ENCODE data around the gene TBC1D5. TPM values are rescaled to one million over a fixed set of nuclear protein-coding genes. Genes with fewer than 3 reads are reported as not detected.
"Not testable (repeated sequence)": the region's sequence is repeated elsewhere in the genome, so short reads cannot be mapped to it uniquely, and the experiment has no call there.

The TBC1D5 gene
- polyA plus RNA-seq, 3 donors, result 49.9 to 51.9 (median 51.5) TPM

DNA sequence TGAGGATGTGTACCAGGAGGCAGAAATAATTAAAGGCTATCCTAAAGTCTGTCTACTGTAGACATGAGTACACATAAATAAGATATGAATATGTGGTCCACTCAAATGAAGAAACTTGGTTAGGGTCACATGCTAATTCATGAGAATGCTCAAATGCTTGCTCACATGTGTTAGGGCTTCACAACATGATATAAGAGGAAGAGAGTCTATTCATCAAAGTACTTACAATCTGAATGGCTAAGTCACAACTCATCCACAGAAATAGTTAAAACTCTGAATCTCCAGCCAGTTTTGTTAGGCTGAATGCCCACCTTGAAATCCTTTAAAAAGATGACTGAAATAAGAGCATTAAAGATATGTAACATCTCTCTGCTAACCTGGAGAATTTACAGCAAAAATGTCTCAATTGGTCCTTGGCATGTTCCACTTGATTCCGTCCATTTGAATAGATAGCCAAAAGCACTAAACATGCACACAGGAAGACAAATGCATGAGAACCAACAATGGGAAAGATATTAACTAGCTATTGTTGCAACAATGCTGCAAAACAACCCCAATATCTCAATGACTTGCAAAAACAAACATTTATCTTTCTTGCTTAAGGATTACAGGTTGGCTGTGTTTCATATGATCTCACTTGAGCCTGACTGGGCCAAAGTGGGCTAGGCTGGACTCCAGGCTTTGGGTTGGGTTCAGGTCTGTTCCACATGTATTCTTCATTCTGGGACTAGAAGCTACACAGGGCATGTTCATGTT lies 10.6 kb upstream of the TBC1D5 start:
- no peak for DNase-seq (ENCODE audit: extremely low read depth in 1 of 11, low read depth in 9 of 11, low spot score in 4 of 11)

DNA sequence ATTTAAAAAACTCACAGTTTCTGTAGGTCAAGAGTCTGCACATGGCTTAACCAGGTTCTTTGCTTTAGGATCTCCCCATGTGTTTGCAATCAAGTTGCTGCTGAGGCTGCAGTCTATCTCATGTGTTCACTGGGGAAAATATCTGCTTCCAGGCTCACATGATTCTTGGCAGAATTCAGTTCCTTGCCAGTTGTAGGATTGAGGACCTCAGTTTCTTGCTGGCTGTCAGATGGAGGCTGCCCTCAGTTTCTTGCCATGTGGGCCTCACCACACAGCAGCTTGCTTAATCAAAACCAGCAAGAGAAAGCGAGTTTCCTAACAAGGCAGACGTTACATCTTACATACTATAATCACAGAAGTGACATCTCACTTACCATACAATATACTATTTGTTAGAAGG lies 10.0 kb upstream of the TBC1D5 start:
- no peak for DNase-seq (ENCODE audit: extremely low read depth in 1 of 11, low read depth in 9 of 11, low spot score in 4 of 11)

DNA sequence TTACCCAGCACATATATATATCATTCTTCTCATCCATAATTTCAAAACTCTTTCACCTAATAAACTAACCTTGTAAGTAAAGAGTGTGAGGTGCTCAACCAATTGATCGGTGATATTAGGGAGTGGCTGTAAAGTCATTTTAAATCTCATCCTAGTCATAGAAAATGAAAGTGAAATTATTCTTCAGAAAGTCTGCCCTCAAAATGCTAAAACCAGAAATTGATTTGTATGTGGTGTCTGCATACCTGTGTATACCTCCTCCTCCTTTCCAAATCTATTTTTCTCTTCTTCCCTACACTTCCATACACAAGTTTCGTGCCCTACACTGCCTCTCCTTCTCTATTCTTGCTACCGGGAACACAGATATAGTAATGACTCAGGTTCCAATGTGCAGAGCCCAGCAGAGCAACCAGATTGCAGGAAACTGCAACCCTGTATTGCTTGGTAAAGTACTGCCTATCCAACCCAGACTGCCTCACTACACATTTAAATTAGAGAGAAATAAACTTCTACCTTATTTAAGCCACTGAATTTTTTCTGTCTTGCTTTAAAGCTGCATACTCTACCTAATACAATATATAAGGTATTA lies 7.4 kb upstream of the TBC1D5 start:
- no peak for DNase-seq (ENCODE audit: extremely low read depth in 1 of 11, low read depth in 9 of 11, low spot score in 4 of 11)

DNA sequence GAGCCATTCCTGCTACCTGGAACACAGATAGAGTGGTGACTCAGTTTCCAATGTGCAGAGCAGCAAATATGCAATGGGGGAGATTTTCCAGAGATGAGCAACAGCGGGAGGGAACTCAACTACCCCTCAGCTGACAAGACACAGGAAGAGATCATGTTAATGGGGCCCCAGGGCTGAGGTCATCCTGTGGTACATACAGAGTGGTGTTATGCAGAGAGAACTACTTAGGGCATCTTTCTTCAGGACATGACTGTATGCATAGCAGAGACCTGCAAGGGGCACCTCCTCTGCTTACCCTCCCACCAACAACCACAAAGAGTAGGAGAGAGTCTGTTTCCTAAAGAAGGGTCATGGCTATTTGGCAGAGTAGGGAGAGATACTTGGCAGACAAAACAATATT lies 6.8 kb upstream of the TBC1D5 start:
- no peak for DNase-seq (ENCODE audit: extremely low read depth in 1 of 11, low read depth in 9 of 11, low spot score in 4 of 11)

DNA sequence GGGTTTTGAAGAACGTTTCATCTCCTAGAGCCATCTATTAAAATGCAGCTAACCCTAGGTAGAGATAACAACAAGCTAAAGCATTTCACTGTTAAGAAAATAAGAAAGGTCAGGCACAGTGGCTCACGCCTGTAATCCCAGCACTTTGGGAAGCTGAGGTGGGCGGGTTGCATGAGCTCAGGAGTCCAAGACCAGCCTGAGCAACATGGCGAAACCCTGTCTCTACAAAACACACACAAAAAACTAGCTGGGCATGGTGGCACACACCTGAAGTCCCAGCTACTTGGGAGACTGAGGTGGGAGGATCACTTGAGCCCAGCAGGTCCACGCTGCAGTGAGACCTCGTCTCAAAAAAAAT lies 5.4 kb upstream of the TBC1D5 start:
- no peak for DNase-seq (ENCODE audit: extremely low read depth in 1 of 11, low read depth in 9 of 11, low spot score in 4 of 11)

DNA sequence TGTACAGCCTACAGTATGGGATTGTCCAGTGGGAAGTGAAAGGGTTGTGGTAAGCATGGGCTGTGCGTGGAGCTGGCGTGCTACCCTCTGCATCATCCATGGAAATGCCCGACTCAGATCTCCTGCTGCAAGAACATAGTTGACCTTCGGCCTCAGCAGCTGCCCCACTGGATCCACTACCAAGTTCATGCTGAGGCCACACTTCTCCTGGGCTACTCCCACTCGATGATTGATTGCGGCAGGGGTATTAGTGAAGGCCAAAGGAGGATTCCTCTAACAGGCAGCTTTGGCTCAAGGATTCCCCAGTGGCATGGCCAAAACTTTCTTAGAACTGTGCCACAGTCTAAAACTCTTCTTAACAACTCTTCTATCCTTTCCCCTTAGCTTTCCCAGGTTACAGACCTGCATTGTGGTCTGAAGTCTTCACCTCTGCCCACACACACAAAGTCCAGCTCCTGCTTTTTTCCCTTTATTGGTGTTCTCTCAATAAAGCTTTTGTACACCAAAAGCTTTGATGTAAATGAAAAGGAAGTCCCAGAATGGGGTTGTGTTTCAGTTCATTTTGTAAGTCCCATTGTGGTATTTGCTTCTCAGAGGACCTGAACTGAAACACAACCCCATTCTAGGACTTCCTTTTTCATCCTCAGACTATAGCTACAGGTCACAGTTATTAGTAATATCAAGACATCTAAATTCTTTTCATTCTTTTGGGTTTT lies 4.9 kb upstream of the TBC1D5 start:
- DNase-seq (ENCODE audit: extremely low read depth in 1 of 11, low read depth in 9 of 11, low spot score in 4 of 11), result peak in 1 of 11 donors; percentile 8

DNA sequence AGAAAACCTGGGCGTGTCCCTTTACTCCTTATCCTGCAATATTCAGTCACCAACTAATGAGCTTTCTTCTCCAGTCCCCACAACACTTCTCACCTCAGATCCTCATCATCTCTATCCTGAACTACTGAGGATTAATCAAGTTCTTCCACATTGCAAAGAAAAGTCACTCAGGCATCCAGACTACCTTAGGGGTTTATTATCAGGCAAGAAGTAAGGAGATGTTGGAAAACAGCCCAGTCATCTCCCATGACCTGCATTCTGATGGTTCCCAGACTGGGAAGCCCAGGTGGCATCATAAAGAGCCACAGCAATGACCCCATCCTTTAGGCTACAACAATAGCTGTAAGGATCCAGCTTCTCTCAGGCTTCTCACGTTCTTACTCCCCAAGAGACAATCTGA lies 3.5 kb upstream of the TBC1D5 start:
- no peak for DNase-seq (ENCODE audit: extremely low read depth in 1 of 11, low read depth in 9 of 11, low spot score in 4 of 11)

DNA sequence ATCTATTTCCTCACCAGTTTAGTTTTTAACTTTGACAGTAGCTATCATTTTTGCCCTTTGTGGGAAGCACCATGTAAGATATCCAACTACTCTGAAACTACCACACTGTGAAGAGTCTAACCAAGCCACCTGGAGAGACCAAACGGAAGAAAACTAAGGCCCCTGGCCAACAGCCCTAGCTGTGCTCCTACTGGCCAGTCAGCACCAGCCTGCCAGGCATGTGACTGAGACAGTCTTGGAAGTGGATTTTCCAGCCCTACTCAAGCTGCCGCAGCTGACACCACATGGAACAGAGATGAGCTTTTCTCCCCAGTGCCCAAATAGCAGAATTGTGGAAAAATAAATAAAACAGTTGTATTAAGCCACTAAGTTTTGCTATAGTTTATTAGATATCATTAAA lies 2.9 kb upstream of the TBC1D5 start:
- no peak for DNase-seq (ENCODE audit: extremely low read depth in 1 of 11, low read depth in 9 of 11, low spot score in 4 of 11)

DNA sequence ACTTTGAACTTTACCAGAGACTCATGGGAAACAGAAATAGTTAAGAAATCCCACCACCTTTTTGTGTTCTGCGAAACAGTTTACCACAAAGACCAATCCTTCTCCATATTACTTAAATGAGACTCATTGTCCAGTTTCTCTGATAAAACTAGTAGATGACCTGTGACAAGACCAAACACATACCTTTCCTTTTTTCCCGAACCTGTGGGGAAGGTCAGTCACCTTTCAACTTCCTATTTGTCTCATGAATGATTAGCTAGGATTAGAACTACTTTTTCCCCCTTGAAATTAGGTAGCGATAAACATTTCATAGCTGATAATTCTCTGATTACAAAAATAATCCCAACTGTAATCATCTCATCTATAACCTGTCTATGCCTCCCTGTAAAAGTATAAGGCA lies 2.3 kb upstream of the TBC1D5 start:
- no peak for DNase-seq (ENCODE audit: extremely low read depth in 1 of 11, low read depth in 9 of 11, low spot score in 4 of 11)

DNA sequence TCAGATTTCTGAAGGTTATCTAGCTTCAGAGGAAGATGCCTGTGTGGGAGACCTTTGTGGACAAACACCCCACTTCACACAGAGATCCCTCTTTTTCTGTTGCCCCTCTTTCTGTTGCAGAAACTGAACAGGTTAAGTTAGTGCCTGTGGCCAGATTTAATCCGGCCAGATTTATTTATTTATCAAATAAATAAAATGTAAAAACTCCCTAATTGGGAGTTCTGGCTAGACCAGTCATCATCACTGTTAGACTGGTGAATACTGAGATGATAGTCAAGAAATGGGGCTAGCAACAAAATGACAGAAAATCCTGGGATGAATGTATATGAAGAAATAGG lies 1.2 kb upstream of the TBC1D5 start:
- no peak for DNase-seq (ENCODE audit: extremely low read depth in 1 of 11, low read depth in 9 of 11, low spot score in 4 of 11)

DNA sequence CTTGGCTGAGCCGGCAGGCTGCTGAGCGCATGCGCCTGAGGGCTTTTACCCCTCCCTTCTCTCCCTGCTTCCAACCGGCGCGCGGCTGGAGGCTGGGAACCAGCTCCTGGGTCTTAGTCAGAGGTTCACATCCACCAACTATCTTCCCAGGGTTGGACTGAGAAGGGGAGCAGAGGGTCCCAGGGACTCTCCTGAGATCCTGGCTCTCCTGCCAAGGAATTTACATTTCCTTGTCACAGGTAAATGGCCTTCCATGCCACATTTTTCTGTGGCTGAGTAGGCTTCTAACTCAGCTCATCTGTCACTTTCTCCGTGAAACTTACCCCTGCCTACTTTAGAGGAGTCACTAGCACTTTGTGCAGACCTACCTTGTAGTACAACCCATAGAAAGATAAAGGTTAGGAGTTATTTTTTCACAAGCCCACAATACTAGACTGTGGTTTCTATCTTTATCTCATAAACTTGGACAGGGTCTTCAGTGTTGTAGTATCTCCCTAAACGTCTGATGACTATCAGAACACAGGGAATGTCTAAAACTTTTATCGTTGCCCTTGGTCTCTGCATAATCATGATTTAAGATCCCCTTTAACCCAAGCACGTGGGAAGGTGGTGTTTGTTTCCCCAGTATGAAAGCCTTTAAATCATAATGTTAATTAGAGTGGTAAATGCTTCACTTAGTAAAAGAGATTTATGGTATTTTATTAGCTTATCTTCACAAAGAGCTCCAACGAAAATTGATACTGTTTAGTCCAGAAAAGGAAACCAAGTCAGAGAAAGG lies 638 bp upstream of the TBC1D5 start:
- peak in 8 of 11 donors; percentile 16 to 92 (median 42) for DNase-seq (ENCODE audit: extremely low read depth in 1 of 11, low read depth in 9 of 11, low spot score in 4 of 11)

DNA sequence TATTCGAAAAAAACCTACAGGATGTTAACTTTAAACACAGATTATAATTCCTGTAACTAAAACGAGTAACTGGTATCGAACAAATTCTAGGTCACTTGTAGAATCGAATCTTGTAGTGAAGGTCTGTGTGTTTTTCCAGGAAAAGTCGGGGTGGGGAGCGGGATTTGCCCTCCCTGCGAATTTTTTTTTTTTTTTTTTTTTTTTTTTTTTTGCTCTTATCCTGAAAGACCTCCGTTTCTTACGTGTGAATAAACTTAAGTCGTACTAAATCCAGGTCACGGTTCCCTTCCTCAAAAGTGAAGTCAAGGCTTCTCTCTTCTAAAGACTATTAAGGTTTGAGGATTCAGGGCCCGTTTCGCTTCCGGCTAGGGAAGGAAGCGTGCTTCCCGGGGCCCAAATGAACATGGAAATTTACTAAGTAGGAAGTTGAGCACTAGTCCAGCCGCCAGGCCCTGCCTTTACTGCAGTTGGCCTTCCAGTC lies 770 bp downstream of the TBC1D5 start:
- DNase-seq (ENCODE audit: extremely low read depth in 1 of 11, low read depth in 9 of 11, low spot score in 4 of 11), result peak in 5 of 11 donors; percentile 2 to 61 (median 44)

DNA sequence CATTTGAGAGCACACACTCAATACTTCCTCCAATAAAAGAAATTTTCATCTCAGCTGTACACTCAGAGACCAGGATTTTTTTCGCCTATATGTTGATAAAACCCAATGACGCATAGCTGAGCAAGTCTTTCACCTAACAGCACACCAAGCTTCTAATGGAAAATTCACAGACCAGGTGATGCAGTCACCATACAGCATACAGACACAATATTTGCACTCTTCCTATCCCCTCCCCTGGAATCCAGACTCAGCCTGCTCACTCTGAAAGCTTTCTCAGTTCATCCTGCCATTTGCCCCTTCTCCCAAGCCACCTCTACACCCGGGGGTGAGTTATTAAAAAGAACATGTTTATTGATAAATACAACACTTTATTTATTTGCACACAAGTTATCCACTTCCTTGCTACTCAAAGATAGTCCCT lies 1.7 kb downstream of the TBC1D5 start:
- no peak for DNase-seq (ENCODE audit: extremely low read depth in 1 of 11, low read depth in 9 of 11, low spot score in 4 of 11)

DNA sequence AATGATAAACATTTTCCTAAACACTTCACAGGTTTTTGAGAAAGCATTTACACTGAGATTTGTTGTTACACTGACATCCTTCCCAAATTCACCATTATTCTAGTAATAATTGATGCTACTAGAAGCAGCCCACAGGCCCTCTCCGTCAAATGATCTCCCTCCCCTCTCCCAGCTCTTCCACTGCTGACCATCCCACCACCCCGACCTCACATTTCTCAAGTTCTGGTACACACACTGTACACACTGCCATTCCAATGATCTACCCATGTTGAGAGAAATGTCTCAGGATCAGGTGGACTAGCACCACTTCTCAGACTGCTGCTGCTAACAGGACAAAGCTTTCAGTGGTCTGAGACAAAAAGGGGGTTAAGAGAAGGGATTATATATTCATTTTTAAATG lies 3.5 kb downstream of the TBC1D5 start:
- DNase-seq (ENCODE audit: extremely low read depth in 1 of 11, low read depth in 9 of 11, low spot score in 4 of 11), result no peak

DNA sequence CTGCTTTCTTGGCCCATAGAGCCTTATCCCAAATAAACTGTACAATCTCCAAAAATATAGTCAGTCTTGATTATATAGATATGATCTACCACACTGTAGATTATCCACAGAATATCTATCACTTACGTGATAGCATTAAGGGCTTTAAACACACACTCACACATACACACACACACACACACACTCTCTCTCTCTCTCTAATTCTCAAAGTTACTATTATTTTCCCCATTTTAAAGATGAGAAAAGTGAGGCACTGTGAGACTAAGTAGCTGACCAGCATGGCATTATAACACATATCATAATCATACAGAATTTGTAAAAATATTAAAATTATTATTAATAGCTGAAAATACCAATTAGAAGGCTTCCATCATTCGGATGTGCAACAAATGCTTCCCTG lies 4.2 kb downstream of the TBC1D5 start:
- no peak for DNase-seq (ENCODE audit: extremely low read depth in 1 of 11, low read depth in 9 of 11, low spot score in 4 of 11)

DNA sequence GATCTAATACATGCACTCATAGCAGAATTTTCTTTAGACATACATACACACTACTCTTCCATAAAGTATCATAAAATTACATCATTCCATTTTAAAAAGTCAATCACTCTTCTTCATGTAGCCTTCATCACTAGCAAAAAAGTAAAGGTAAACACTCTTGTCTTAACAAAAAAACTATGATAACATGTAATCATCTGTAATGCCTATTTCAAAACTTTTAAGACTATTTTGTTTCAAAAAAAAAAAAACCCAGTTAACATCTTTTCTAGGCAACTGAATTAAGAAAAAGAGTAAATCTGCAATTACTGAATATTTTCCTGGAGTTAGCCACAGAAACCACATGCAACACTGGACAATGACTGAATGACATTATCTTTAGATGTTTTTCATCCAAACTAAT lies 4.8 kb downstream of the TBC1D5 start:
- DNase-seq (ENCODE audit: extremely low read depth in 1 of 11, low read depth in 9 of 11, low spot score in 4 of 11), result no peak

DNA sequence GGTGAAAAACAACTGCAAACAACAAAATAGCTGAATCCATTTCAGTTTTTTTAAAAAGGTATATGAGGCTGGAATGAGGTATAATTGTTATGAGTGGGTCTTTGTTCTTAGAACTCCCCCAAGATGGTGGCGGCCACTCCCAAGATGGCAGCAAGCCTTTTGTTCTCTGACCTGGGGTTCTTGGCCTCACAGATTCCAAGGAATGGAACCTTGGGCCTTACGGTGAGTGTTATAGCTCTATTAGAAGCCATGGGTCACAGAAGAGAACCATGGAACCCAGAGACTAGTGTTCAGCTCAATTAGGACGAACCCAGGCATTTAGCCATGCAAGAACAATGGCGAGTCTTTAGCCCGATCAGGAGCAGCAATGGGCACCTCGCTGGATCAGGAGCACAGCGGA lies 7.1 kb downstream of the TBC1D5 start:
- DNase-seq (ENCODE audit: extremely low read depth in 1 of 11, low read depth in 9 of 11, low spot score in 4 of 11), result not testable (repeated sequence)

DNA sequence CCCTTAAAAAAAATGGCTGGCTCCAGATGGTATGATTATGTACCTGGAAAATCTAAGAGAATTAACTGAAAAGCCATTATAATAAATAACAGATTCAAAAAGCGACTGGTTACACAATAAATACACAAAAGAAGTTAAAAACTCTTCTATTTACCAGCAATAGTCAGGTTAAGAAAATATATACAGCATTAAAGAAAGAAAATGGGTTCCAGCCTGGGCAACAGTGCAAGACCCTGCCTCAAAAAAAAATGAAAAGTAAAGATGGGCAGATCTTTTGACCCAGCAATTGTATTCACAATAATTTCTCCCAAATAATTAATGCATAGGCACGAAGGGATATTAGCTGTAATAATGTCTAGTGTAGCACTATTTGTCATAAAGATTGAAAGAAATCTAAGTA lies 8.7 kb downstream of the TBC1D5 start:
- no peak for DNase-seq (ENCODE audit: extremely low read depth in 1 of 11, low read depth in 9 of 11, low spot score in 4 of 11)

DNA sequence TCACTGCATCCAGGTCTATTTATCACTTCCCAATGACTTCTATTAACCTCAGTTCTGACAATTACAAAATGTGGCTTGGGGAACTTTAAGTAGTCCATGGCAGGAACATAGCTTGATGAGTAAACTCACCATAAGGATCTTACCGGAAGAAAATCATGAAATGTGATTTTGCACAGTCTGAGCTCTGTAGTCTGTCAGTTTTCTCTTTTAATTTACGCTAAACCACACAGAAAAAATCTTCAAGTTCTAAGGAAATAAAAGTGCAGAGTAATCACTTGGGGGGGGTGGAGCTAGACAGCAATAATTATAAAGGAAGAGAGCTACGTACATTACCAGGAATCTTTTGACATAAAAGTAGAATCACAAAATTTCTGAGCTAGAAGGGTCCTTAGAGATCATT lies 9.2 kb downstream of the TBC1D5 start:
- no peak for DNase-seq (ENCODE audit: extremely low read depth in 1 of 11, low read depth in 9 of 11, low spot score in 4 of 11)
